ENCODE data around the gene PKD2L1. TPM values are rescaled to one million over a fixed set of nuclear protein-coding genes. Genes with fewer than 3 reads are reported as not detected.
A peak's percentile ranks its signal among the peaks of the same experiment; 100 is the strongest.

Gene PKD2L1
- total RNA-seq, 1 donor from 2014 or later = not detected

- no peak for TF ChIP-seq CTCF (conservative IDR thresholded peaks at IDR 0.05; ENCODE audit: low read depth, low read length)
- no peak for DNase-seq (ENCODE audit: low read depth)
- H3K4me3 ChIP-seq (ENCODE audit: low read depth, low read length) = no peak overlapping the region
Observed at GRCh38 chr10:100371482-100372027, 41.5 kb upstream of the PKD2L1 start.

DNA sequence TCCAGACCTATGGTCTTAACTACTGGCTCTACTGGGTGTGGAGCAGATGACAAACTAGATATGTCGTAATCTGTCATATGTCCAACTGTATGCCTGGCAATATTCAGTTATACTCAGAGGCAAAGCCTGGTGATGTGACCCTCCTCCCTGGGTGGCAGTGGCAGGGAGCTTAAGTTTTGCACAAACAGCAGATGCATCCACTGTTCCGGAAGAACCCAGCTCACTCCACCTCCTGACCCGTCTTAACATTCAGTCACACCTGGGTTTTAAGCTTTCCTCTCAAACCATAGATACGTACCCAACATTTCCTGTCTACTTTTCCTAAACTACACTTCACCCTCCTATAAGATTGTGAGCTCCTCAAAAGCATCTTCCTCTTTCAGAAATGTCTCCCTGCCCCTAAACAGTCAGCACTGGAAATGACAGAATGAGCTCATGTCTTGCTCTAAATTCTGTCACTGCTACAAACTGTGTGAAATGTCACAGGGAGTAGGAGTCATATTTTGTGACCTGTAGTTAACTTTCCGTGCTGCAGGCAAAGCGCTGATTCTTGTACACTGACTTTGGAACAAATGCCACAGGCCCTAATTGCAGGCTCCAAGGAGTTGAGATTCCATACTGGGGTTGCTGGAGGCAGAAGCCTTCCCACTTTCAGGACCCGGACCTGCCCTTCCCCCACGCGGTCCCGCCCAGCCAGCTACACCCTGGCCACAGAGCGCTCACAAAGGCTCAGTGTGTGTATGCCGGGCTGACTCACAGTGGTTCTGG is 40.9 kb upstream of the PKD2L1 start:
- no peak for TF ChIP-seq CTCF (conservative IDR thresholded peaks at IDR 0.05; ENCODE audit: low read depth, low read length)
- no peak for DNase-seq (ENCODE audit: low read depth)
- H3K4me3 ChIP-seq (ENCODE audit: low read depth, low read length) = no peak overlapping the region

- TF ChIP-seq CTCF (conservative IDR thresholded peaks at IDR 0.05; ENCODE audit: low read depth, low read length) = no peak
Observed at GRCh38 chr10:100368721-100369120, 38.7 kb upstream of the PKD2L1 start.

GRCh38 chr10:100364735-100365391 is 34.8 kb upstream of the PKD2L1 start:
- no peak for TF ChIP-seq CTCF (conservative IDR thresholded peaks at IDR 0.05; ENCODE audit: low read depth, low read length)
- no peak overlapping the region for H3K4me3 ChIP-seq (ENCODE audit: low read depth, low read length)
- DNase-seq (ENCODE audit: low read depth) = peak; percentile 84

More at GRCh38 chr10:100368721-100369120, 38.7 kb upstream of the PKD2L1 start:
- no peak for DNase-seq (ENCODE audit: low read depth)
- H3K4me3 ChIP-seq (ENCODE audit: low read depth, low read length) = no peak overlapping the region

GRCh38 chr10:100364175-100364574 is 34.1 kb upstream of the PKD2L1 start:
- H3K4me3 ChIP-seq (ENCODE audit: low read depth, low read length) = no peak overlapping the region
- TF ChIP-seq CTCF (conservative IDR thresholded peaks at IDR 0.05; ENCODE audit: low read depth, low read length) = no peak
- no peak for DNase-seq (ENCODE audit: low read depth)

- DNase-seq (ENCODE audit: low read depth) = no peak
- TF ChIP-seq CTCF (conservative IDR thresholded peaks at IDR 0.05; ENCODE audit: low read depth, low read length) = no peak
Observed at GRCh38 chr10:100362570-100363496, 32.8 kb upstream of the PKD2L1 start.

More at GRCh38 chr10:100362570-100363496, 32.8 kb upstream of the PKD2L1 start:
- H3K4me3 ChIP-seq (ENCODE audit: low read depth, low read length) = no peak overlapping the region
